ENCODE results near the gene SIRT5. TPM values are rescaled to one million over a fixed set of nuclear protein-coding genes. Genes with fewer than 3 reads are reported as not detected.
A peak's percentile ranks its signal among the peaks of the same experiment; 100 is the strongest.

Gene SIRT5
- total and polyA plus RNA-seq, 7 experiments from 2014 or later: 8.8 to 25.7 (median 14.6) TPM

GRCh38 chr6:13568970-13569369, 5.4 kb upstream of the SIRT5 start:
- CTCF ChIA-PET: no interaction called here
- no peak overlapping the region for H3K27ac ChIP-seq (ENCODE audit: low read depth, low read length)
- intact Hi-C loops (cut with micrococcal nuclease): no loop called here

GRCh38 chr6:13572240-13572639, 2.2 kb upstream of the SIRT5 start:
- DNase-seq (no peak), ATAC-seq (no peak)
- Histone ChIP-seq H3K27me3 (ENCODE audit: control insufficient read depth in 2 of 2, insufficient read depth in 2 of 2, low read length in 2 of 2) (no peaks in the 10 kb centered on the region), H3K4me1 (ENCODE audit: control insufficient read depth in 2 of 2, insufficient read depth in 2 of 2, low read length in 2 of 2) (peaks cover 5 to 13% of the 10 kb centered on the region in 2 donors), H3K27ac (ENCODE audit: low read depth, low read length) (no peak overlapping the region), H3K4me3 (ENCODE audit: low read length) (no peak overlapping the region), H3K9me3 (ENCODE audit: control insufficient read depth in 2 of 3, low read length in 3 of 3) (no peaks in the 10 kb centered on the region), H3K36me3 (ENCODE audit: control insufficient read depth in 2 of 3, insufficient read depth in 3 of 3, low read length in 3 of 3) (peaks cover 0 to 4% (median 0%) of the 10 kb centered on the region in 3 experiments)
- intact Hi-C loops (cut with micrococcal nuclease): loop anchor here in 1 of 2 donors (10.0 kb wide), 2 partner anchors 117 to 493 kb away; no protein-coding TSS in a partner anchor
- H3K9me3 Mint-ChIP-seq: no peaks in the 10 kb centered on the region
- H3K4me1 Mint-ChIP-seq: peaks cover 10 to 38% (median 28%) of the 10 kb centered on the region in 7 donors
- ChIA-PET POLR2A (interaction anchor here (0.5 to 4.6 kb wide), 5 partner anchors 43 to 400 kb away, joined by 3 to 74 read pairs (median 3); partner anchors contain the start of genes NOL7 and RANBP9), CTCF (interaction anchor here (1.4 kb wide), 1 partner anchor 43 kb away, joined by 3 read pairs; the partner anchor contains the start of gene NOL7)
- peak overlapping the region in 7 of 10 donors; percentile 9 to 94 (median 50) for H3K4me3 Mint-ChIP-seq
- H3K27me3 Mint-ChIP-seq: peaks cover 0 to 8% (median 0%) of the 10 kb centered on the region in 5 donors
- no peaks in the 10 kb centered on the region for H3K36me3 Mint-ChIP-seq
- H3K27ac Mint-ChIP-seq: peak overlapping the region in 6 of 9 donors; percentile 23 to 95 (median 92)

More at GRCh38 chr6:13568970-13569369, 5.4 kb upstream of the SIRT5 start:
- Histone ChIP-seq H3K36me3 (ENCODE audit: control insufficient read depth in 2 of 3, insufficient read depth in 3 of 3, low read length in 3 of 3) (no peaks in the 10 kb centered on the region), H3K4me1 (ENCODE audit: control insufficient read depth in 2 of 2, insufficient read depth in 2 of 2, low read length in 2 of 2) (peaks cover 5 to 6% of the 10 kb centered on the region in 2 donors), H3K27me3 (ENCODE audit: control insufficient read depth in 2 of 2, insufficient read depth in 2 of 2, low read length in 2 of 2) (no peaks in the 10 kb centered on the region), H3K9me3 (ENCODE audit: control insufficient read depth in 2 of 3, low read length in 3 of 3) (no peaks in the 10 kb centered on the region), H3K4me3 (ENCODE audit: low read length) (no peak overlapping the region)
- no peak overlapping the region for H3K27ac Mint-ChIP-seq
- H3K4me3 Mint-ChIP-seq: no peak overlapping the region
- no peaks in the 10 kb centered on the region for H3K36me3 Mint-ChIP-seq
- DNase-seq: no peak
- H3K27me3 Mint-ChIP-seq: peaks cover 0 to 18% (median 7%) of the 10 kb centered on the region in 5 donors
- ATAC-seq: no peak
- peaks cover 0 to 17% (median 8%) of the 10 kb centered on the region in 7 donors for H3K4me1 Mint-ChIP-seq
- H3K9me3 Mint-ChIP-seq: no peaks in the 10 kb centered on the region
- POLR2A ChIA-PET: interaction anchor here (1.3 to 2.0 kb wide), 2 partner anchors 9 to 46 kb away, joined by 4 to 5 read pairs; partner anchors contain the start of gene NOL7

- CTCF ChIA-PET: interaction anchor here (0.6 to 1.2 kb wide), 3 partner anchors 46 to 240 kb away, joined by 3 to 4 read pairs (median 3); no protein-coding TSS in a partner anchor
- H3K27ac Mint-ChIP-seq: peak overlapping the region in 8 of 9 donors; percentile 78 to 95 (median 90)
- no peak for ATAC-seq
- no peaks in the 10 kb centered on the region for H3K9me3 Mint-ChIP-seq
- peak overlapping the region; percentile 70 to 99 (median 88) for H3K4me3 Mint-ChIP-seq
- Histone ChIP-seq H3K36me3 (ENCODE audit: control insufficient read depth in 2 of 3, insufficient read depth in 3 of 3, low read length in 3 of 3) (peaks cover 0 to 4% (median 0%) of the 10 kb centered on the region in 3 experiments), H3K4me1 (ENCODE audit: control insufficient read depth in 2 of 2, insufficient read depth in 2 of 2, low read length in 2 of 2) (peaks cover 5 to 13% of the 10 kb centered on the region in 2 donors), H3K4me3 (ENCODE audit: low read length) (no peak overlapping the region), H3K27ac (ENCODE audit: low read depth, low read length) (peak overlapping the region; percentile 80), H3K9me3 (ENCODE audit: control insufficient read depth in 2 of 3, low read length in 3 of 3) (no peaks in the 10 kb centered on the region), H3K27me3 (ENCODE audit: control insufficient read depth in 2 of 2, insufficient read depth in 2 of 2, low read length in 2 of 2) (no peaks in the 10 kb centered on the region)
- H3K36me3 Mint-ChIP-seq: peaks cover 0 to 5% (median 0%) of the 10 kb centered on the region in 5 donors
- peaks cover 10 to 43% (median 28%) of the 10 kb centered on the region in 7 donors for H3K4me1 Mint-ChIP-seq
- intact Hi-C loops (cut with micrococcal nuclease): loop anchor here in 1 of 2 donors (10.0 kb wide), 2 partner anchors 118 to 492 kb away; no protein-coding TSS in a partner anchor
- POLR2A ChIA-PET: interaction anchor here (1.1 to 4.6 kb wide), 4 partner anchors 42 to 245 kb away, joined by 6 to 74 read pairs (median 21); partner anchors contain the start of genes NOL7, RANBP9 and TBC1D7
- no peak for DNase-seq
- peaks cover 0 to 6% (median 0%) of the 10 kb centered on the region in 5 donors for H3K27me3 Mint-ChIP-seq
Measured at GRCh38 chr6:13572951-13573654, 1.3 kb upstream of the SIRT5 start.

- Mint-ChIP-seq H3K36me3 (peaks cover 0 to 5% (median 0%) of the 10 kb centered on the region in 5 donors), H3K4me1 (peaks cover 10 to 44% (median 28%) of the 10 kb centered on the region in 7 donors), H3K9me3 (no peaks in the 10 kb centered on the region), H3K27ac (peak overlapping the region; percentile 75 to 95 (median 87)), H3K27me3 (peaks cover 0 to 3% (median 0%) of the 10 kb centered on the region in 5 donors), H3K4me3 (peak overlapping the region; percentile 70 to 99 (median 88))
- POLR2A ChIA-PET: interaction anchor here (1.6 to 4.6 kb wide), 5 partner anchors 20 to 245 kb away, joined by 5 to 74 read pairs (median 20); partner anchors contain the start of genes GFOD1, NOL7, RANBP9 and TBC1D7
- H3K4me1 ChIP-seq (ENCODE audit: control insufficient read depth in 2 of 2, insufficient read depth in 2 of 2, low read length in 2 of 2): peaks cover 5 to 13% of the 10 kb centered on the region in 2 donors
- peak overlapping the region; percentile 80 for H3K27ac ChIP-seq (ENCODE audit: low read depth, low read length)
- H3K36me3 ChIP-seq (ENCODE audit: control insufficient read depth in 2 of 3, insufficient read depth in 3 of 3, low read length in 3 of 3): peaks cover 0 to 4% (median 0%) of the 10 kb centered on the region in 3 experiments
- intact Hi-C loops (cut with micrococcal nuclease): loop anchor here (1.0 to 10.0 kb wide), 16 partner anchors 42 to 544 kb away; partner anchors contain the start of genes GFOD1 (in 2 of the 2), MCUR1 (in 2 of the 2), NOL7 (in 2 of the 2) and CD83 (in 1 of the 2)
- CTCF ChIA-PET: interaction anchor here (1.0 to 2.1 kb wide), 7 partner anchors 36 to 241 kb away, joined by 3 to 8 read pairs (median 4); no protein-coding TSS in a partner anchor
- no peaks in the 10 kb centered on the region for H3K27me3 ChIP-seq (ENCODE audit: control insufficient read depth in 2 of 2, insufficient read depth in 2 of 2, low read length in 2 of 2)
- peak in 1 of 9 donors; percentile 3 for DNase-seq
- no peaks in the 10 kb centered on the region for H3K9me3 ChIP-seq (ENCODE audit: control insufficient read depth in 2 of 3, low read length in 3 of 3)
- peak overlapping the region; percentile 50 for H3K4me3 ChIP-seq (ENCODE audit: low read length)
- ATAC-seq: no peak
Measured at GRCh38 chr6:13573669-13574110, 711 bp upstream of the SIRT5 start.

GRCh38 chr6:13574149-13574570, 241 bp upstream of the SIRT5 start:
- H3K36me3 ChIP-seq (ENCODE audit: control insufficient read depth in 2 of 3, insufficient read depth in 3 of 3, low read length in 3 of 3): peaks cover 0 to 4% (median 0%) of the 10 kb centered on the region in 3 experiments
- peak; percentile 91 to 96 (median 94) for DNase-seq
- Mint-ChIP-seq H3K4me3 (peak overlapping the region; percentile 88 to 99 (median 95)), H3K27me3 (no peaks in the 10 kb centered on the region), H3K27ac (peak overlapping the region; percentile 88 to 99 (median 95)), H3K36me3 (peaks cover 0 to 8% (median 0%) of the 10 kb centered on the region in 5 donors), H3K9me3 (no peaks in the 10 kb centered on the region), H3K4me1 (peaks cover 10 to 44% (median 28%) of the 10 kb centered on the region in 7 donors)
- ChIA-PET POLR2A (interaction anchor here (0.7 to 4.6 kb wide), 20 partner anchors 10 to 250 kb away, joined by 3 to 74 read pairs (median 4); partner anchors contain the start of genes GFOD1, NOL7, RANBP9 and TBC1D7), CTCF (interaction anchor here (0.6 to 2.1 kb wide), 22 partner anchors 9 to 241 kb away, joined by 3 to 26 read pairs (median 4); partner anchors contain the start of genes NOL7 and RANBP9)
- peak; percentile 89 for ATAC-seq
- peak overlapping the region; percentile 93 for H3K4me3 ChIP-seq (ENCODE audit: low read length)
- H3K27ac ChIP-seq (ENCODE audit: low read depth, low read length): peak overlapping the region; percentile 80
- H3K4me1 ChIP-seq (ENCODE audit: control insufficient read depth in 2 of 2, insufficient read depth in 2 of 2, low read length in 2 of 2): peaks cover 5 to 13% of the 10 kb centered on the region in 2 donors
- H3K27me3 ChIP-seq (ENCODE audit: control insufficient read depth in 2 of 2, insufficient read depth in 2 of 2, low read length in 2 of 2): no peaks in the 10 kb centered on the region
- intact Hi-C loops (cut with micrococcal nuclease): loop anchor here (1.0 to 10.0 kb wide), 16 partner anchors 41 to 543 kb away; partner anchors contain the start of genes GFOD1 (in 2 of the 2), MCUR1 (in 2 of the 2), NOL7 (in 2 of the 2) and CD83 (in 1 of the 2)
- no peaks in the 10 kb centered on the region for H3K9me3 ChIP-seq (ENCODE audit: control insufficient read depth in 2 of 3, low read length in 3 of 3)
